ENCODE measurements around the gene GRAMD1B. TPM values are rescaled to one million over a fixed set of nuclear protein-coding genes. Genes with fewer than 3 reads are reported as not detected.
"Not testable (repeated sequence)": the region's sequence is repeated elsewhere in the genome, so short reads cannot be mapped to it uniquely, and the experiment has no call there.

GRAMD1B gene
- total RNA-seq, 1 donor from 2014 or later: 8.9 TPM

DNA sequence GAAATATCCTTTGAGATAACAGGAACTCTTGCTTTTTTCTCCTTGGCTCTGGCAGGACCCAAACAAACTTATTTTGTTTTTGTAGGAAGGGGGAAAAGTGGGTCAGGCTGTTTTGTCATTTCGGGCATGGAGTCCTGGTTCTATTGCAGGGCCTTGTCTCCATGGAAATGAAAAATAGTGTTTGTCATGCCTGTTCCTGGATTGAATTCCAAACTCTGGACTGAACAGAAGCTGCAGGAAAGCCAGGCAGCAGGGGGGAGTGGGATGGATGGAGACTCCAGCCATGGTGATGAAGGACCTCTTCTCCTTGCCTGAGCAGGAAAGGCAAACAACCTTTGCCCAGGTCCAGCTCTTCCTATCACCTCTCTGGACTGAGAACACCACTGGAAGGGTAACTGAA is 137.4 kb downstream of the GRAMD1B start:
- DNase-seq (ENCODE audit: low spot score): peak; percentile 26

DNA sequence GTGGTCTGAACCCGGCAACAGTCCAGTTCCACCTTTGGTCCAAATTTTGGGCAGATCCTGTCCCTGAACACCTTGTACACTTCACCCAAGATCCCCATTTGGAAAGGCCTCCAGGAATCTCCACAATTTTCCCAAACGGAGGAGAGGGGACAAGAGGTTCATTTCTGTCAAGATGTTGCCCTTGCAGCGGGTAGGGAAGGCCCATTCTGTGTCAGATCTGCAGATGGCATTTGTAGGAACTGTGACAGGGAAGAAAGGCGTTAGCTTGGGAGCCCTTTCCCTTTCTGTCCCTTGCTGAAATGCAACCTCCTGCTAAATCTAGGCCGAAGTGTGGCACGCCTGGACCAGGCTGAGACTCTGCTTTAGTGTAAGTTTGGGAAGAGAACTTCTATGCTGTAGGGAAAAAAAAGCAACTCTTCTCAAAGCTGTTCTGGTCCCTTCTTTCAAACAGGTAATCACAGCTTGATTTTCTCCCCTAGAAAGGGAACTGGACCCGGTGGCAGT is 138.3 kb downstream of the GRAMD1B start:
- DNase-seq (ENCODE audit: low spot score): no peak

DNA sequence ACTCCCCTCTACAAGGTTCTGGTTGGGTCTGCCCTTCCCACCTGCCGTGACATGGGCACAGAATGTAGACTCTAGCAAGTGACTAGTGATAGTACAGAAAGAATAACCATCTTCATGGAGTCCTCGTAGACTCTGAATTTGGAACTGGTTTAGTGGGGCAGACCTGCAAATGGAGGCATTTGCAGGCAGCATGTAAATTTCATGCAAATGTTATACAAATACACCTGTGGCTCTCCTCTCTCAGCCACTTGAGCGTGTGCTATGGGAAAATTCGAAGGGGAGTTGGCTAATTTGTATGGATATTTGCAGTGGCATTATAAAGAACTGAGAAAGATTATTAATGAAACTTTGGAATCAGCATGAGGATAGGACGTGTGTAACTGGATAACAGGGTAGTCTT is 139.3 kb downstream of the GRAMD1B start:
- no peak for DNase-seq (ENCODE audit: low spot score)

DNA sequence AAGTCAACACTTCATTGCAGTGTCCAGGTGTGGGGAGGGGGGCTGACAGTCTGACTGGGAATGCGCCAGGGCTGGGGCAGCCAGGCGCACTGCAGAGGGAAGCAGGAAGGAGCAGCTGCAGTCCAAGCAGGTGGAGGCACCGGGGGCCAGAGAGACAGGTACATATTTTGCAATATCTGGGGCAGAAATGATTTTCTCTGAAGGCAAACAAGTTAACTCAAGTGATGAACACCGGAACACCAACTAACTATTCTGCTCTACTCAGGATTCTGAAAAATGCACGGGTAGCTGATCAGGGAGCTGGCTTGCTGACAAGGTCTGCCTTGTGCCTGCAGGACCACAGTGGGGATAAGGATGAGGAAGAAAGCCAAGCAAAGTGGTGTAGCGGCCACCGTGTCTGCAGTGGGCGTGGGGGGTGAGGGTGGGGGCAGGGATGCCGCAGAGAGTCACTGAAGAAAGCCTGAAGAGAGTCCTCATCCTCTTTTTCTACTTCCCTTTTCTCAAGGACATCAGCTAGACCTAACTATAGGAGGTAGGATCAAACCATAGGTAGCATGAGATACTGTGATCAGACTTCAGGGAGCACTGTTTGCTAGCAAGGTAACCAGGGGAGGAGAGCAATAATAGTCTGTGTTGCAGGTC is 141.0 kb downstream of the GRAMD1B start:
- DNase-seq (ENCODE audit: low spot score): no peak

DNA sequence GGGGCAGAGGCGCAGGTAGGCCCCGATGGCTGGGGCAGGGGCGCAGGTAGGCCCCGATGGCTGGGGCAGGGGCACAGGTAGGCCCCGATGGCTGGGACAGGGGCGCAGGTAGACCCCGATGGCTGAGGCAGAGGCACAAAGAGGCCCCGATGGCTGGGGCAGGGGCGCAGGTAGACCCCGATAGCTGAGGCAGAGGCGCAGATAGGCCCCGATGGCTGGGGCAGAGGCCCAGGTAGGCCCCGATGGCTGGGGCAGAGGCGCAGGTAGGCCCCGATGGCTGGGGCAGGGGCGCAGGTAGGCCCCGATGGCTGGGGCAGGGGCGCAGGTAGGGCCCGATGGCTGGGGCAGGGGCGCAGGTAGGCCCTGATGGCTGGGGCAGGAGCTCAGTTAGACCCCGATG is 142.7 kb downstream of the GRAMD1B start:
- DNase-seq (ENCODE audit: low spot score): not testable (repeated sequence)

DNA sequence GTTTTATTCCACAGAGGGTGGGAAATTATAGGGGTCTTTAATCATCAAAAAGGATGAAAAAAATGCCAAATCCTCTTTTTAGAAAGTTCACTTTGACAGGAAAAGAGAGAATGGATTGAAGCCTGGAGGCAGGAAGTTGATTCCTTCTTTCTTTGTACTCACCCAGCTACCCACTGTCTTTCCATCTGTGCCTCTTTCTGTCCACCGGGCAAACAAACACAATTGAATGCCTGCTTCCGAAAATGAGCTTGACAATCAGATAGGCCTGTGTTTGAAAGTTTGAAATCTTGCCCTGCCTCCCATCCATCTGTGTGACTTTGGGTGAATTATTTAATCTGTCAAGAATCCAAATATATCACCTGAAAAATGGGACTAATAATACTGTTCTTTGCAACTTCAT is 143.2 kb downstream of the GRAMD1B start:
- DNase-seq (ENCODE audit: low spot score): no peak

DNA sequence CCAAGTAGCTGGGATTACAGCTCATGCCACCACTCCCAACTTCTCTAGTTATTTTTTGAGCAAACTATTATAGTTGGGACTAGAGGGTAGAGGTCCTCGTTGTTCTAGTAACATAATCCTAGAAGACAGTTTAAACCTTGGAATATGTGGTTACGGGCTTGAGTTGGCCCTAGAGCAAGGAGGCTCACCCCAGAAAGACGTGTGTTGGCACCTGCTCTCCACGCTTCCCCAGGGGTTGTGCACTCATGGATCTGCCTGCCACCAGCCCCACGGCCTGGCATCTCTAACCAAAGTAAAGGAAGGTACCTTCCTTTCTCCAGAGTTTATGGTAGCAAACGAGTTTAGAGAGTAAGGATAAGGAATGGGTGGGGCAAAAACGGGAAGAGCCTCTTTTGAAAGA is 145.4 kb downstream of the GRAMD1B start:
- no peak for DNase-seq (ENCODE audit: low spot score)

DNA sequence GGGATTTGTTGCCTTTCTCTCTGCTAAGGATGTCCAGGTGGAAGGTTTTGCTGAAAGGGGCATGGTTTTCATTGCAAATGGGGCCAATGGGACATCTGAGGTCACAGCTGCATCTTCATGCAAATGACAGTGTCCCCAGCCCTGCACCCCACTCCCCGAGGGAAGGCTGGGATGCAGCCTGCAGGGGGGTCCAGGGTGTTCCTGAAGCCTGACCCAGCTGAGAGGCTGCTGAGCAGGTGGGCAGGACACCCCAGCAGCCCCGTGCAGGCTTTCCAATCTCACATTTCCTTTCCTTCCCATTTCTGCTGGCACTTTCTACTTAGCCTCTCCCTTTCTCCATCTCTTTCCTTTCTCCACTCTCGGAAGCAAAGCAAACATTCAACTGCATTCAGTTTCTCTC is 146.0 kb downstream of the GRAMD1B start:
- no peak for DNase-seq (ENCODE audit: low spot score)

DNA sequence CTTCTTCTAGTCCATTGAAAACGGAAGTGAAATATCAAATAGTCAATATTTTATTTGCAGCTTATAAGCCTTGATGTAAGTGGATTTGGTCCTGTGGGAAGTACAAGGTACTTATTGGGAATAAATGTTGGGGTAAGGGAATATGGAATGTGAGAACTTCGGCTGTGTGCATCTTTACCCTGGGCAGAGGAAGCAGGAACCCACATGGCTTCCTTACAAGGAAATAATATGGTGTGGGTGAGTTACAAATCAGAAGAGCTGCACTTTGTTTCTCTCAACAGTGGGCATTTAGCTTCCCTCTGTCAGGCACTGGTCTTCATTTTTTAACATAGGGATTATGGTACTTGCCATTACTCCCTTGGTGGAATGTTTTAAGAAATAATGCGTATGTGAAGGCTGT is 146.4 kb downstream of the GRAMD1B start:
- DNase-seq (ENCODE audit: low spot score): no peak

DNA sequence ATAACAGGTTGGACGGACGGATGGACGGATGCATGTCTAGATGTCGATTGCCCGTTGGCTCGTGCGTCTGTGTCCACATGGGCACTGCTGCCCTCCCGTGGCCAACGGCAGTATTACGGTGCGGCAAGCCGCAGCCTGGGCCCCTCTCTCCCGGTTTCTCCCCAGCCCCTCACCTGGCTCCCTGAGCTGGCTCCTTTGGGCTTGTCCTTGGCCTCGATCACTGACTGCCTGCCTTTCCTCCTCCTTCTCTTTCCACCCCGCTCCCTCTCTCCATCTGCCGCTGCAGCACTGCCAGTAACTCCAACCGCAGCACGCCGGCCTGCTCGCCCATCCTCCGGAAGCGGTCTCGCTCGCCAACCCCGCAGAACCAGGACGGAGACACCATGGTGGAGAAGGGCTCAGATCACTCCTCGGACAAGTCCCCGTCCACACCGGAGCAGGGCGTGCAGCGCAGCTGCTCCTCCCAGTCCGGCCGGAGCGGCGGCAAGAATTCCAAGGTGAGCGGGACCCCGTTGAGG is 147.1 kb downstream of the GRAMD1B start:
- peak; percentile 37 for DNase-seq (ENCODE audit: low spot score)

DNA sequence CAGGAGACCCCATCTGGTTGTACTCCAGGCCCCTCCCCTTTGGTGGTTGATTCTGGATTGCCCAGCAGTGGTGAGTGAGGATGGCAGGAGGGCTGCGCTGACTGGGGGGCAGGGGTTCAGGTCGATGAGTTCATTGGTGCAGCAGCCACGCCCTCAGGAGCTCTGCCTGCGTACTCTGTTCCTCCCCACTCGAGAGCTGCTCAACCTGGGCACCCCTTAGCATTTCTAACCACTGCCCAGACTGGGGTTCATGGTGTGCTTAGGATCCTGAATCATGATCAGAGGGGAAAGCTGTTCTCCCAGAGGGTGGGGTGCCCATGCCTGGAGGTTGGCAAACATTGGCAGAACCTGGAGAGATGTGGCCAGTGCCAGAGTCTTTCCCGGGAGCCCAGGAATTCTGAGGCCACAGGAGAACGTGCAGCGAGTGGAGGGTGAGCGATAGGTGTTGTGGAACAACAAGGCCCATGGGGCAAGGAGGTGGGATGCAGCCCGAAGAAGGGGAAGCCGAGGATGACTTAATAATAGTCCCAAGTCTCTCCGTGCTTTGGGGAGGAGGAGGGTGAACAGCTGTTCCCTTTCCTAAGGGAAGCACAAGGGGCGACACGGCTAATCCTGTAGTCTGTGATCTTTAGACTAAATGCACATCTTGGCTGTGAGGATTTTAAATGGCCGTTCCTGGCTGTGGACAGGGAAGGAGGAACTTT is 148.9 kb downstream of the GRAMD1B start:
- no peak for DNase-seq (ENCODE audit: low spot score)

DNA sequence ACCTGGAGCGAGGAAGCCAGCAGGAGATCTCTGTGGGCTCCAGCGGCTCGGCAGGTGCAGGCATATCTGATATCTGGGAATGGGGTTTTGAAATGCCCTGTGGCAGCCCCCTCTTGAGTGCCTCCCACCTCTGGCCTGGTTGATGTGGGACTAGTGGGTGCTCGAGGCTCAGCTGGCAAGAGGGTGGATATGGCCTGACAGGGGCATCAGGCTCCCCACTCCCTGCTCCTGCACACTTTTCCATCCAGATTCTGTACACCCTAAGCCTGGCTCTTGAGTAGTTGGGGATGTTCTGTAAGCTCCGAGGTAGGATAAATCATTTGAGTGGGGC is 149.4 kb downstream of the GRAMD1B start:
- no peak for DNase-seq (ENCODE audit: low spot score)

DNA sequence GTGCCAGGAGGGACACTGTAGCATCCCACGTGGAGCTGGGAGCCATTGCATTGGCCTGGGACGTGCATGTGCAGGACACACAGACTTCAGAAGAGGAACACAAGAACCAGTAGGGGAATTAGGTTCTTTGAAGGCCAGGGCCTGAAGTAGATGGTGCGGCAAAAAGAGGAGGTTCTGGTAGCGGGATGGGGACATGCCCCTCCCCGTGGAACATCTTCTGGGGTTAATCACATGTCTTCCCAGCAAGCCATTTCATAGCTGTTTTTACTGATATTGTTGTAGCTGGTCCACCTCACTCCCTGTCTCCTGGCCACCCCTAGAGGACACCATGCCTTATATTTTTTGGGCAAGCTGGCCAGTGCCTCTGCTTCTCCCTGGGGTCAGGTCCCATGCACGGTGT is 150.1 kb downstream of the GRAMD1B start:
- no peak for DNase-seq (ENCODE audit: low spot score)

DNA sequence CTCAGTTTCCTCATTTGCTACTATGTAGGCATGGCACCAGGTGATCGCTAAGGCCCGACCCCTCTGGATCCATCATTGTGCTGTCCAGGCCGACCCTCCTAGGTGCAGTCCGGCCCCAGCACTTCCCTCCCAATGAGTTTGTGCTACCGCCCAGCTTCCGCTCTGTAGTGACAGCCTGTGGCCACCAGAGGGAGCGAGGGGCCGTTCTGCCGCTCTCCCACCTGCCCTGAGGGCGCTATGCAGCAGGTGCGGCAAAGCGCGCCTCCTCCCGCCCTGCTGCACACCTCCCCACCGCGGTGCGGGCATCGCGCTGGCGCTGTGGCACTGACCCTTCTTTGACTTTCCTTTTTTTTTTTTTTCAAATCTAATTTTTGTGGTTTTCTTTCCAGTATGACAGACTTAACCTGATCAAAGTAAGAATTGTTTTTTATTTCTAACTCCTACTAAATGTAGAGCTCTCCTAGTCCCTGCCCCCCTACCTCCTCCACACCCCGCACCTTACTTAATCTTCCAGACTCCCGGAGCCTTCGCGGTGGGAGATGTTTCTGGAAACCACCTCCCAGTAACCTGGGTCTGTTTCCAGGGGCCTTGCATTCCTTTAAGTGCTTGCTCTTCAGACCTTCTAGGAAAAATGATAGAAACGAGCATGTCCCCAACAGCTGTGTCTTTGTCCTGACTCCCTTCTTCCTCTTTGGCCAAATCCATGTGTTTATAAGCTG is 150.6 kb downstream of the GRAMD1B start:
- peak; percentile 38 for DNase-seq (ENCODE audit: low spot score)

DNA sequence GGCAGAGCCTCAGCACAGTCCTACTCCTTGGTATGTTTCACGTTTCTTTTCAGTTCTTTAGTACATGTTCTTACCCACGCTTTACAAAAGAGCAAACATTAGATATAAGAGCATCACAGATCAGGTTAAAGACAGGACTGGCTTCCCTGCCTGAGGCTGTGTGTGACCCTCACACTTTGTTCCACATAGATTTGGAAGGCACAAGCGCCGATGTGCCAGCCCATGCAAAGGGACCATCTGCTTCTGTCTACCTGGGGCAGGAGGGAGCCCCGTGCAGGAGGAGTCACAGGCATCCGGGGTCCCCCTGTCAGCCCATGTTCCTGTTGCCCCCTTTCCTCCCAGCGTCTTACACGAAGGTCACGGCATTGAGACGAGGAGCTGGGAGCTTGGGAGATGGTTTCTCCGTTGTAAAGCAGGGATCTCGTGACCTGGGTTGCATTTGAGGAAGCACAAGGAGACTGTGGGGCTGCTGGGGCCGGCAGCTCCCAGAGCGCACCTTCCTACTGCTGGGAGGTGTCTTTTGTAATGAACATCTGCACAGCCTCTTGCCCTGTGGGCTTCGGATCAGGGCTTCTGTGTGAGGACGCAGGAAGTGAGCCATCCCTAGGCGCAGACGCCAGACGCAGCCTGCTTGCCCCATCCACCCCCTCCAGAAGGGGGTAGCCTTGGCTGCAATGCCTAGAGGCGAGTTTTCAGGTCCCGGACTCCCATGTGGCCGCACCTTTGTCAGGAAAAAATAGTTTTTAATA is 151.8 kb downstream of the GRAMD1B start:
- no peak for DNase-seq (ENCODE audit: low spot score)

DNA sequence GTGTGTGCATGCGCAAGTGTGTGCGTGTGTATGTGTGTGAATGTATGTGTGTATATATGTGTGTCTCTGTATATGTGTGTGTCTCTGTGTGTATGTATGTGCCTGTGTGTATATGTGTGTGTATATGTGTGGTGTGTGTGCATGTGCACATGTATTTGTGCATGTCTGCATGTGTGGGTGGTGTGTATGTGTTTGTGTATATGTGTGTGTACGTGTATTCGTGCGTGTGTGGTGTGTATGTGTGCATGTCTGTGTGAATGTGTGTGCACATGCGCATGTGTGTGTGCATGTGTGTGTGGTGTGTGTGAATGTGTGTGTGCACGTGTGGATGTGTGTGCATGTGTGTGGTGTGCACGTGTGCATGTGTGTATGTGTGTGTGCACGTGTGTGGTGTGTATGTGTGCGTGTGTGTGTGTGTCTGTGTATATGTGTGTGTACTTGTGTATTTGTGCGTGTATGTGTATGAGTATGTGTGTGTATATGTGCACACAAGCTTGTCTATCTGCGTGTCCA is 153.0 kb downstream of the GRAMD1B start:
- no peak for DNase-seq (ENCODE audit: low spot score)

DNA sequence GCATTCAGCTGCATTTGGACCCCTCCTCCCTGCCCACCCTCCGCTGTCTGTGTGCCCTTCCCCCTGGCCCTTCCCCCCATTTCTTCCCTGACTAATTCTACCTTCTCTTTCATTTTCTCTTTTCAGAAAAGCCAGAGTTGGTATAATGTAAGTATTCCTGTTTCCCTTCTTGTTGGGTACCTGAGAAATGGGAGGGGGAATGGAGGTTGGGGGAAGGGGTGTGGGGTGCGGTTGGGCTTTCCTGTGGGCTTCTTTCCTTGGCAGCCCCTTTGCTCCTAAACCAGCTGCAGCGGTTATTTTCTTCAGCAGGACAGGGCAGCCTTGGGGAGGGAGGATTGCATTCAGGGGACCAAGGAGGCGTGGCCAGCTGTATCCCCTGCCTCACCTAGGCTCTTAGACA is 154.1 kb downstream of the GRAMD1B start:
- no peak for DNase-seq (ENCODE audit: low spot score)

DNA sequence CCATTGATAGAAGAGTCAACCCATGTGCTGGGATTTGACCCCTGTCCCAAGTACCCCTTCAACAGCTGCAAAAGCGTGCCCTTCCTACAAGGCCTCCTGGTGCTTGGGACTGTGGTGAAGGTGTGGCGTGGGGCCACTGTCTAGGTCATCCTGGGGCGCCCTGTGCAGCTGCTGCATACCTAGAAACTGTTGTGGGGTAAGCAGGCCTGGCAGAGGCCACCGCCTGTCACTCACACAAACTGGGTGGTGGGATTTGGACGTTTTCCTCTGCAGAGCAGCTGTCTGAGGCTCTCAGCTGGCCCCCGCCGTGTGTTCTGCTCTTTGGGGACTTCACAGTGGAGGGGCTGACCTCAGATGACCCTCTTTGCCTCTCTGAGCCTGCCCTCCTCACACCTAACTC is 154.7 kb downstream of the GRAMD1B start:
- DNase-seq (ENCODE audit: low spot score): no peak

DNA sequence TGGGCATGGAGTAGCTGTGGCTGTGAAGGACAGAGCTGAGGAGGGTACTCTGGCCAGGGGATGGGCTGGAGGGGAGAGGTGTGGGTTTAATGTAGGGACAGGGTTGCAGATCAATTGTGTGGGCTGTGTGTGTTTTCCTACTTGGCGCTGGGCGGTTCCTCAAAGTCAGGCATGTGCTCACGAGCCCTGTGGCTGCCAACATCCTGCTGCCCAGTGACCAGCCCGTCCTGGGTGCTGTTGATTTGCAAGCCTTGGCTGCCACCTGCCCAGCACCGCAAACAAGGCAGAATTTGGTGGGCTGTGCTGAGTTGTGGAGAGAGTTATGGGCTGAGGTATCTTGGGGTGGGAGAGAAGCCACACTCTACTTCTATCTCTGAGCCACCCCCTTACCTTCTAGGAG is 155.1 kb downstream of the GRAMD1B start:
- DNase-seq (ENCODE audit: low spot score): no peak

DNA sequence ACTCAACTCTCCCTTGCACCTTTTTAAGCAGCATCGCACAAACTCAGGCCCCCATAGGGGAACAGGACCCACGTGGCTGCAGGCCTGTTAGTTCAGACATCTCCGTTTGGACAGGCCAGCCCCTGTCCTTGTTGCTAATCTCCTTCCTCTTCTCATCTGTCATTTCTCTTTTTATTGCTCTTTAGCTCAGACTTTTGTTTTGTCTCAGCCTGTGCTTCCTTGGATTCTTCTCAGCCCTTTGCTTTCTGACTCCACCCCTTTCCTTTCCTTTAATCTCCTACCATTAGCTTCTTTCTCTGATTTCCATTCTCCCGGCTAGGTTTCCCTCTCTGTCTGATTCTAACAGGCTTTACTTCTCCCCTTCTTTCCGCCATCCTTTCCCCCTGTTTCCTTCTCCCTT is 155.6 kb downstream of the GRAMD1B start:
- DNase-seq (ENCODE audit: low spot score): peak; percentile 22

DNA sequence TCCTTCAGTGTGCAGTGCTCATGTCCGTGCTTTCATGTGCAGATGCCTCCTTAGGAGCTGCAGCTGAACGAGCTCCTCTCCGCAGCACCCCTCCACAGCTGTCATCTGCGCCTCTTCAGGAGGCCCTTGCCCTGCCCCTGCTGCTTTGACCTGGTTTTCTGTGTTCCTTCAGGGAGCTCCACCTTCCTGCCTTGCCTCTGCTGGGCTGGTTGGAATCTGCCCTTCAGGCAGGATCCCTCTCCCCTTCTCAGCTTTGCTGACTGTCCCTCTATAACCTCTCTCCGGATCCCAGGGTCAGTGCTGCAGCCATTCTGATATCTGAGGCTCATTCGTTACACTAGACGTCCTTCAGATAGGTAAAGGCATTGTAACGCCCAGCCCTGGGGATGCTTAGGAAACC is 156.5 kb downstream of the GRAMD1B start:
- no peak for DNase-seq (ENCODE audit: low spot score)

DNA sequence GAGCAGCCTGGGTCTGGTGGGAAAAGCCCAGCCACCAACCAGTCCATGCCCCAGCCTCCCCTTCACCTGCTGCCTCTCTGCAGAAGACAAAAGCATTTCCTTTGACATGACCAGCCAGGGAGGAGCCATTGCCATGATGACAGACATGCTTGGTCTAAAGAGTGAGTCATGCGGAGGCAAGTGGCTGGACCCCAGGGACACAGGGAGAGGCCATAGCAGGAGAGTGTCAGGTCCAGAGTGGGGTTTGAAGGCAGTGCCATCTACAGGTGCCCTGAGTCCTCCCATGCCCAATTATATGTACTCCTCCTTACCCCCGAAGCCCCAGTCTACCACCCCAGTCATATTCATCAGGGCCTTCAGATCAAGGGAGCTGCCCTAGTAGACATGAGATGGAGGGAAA is 157.0 kb downstream of the GRAMD1B start:
- no peak for DNase-seq (ENCODE audit: low spot score)

Data from umbilical cord (tissue), 2 donors.